OCI-LY3 (cell line): ENCODE results near the gene TOP2A.
A peak's percentile ranks its signal among the peaks of the same experiment; 100 is the strongest.

Experiments
- H2AFZ ChIP-seq: fragments of 200-600, 300-600 bp; shearing (Covaris generic); 2 replicates; pipeline ENCODE4 v1.6.0; 2014; ENCODE audit warnings: antibody characterized with exemption, low read depth, low read length
- H3K27ac ChIP-seq: fragments of 200-600, 300-600 bp; sonication (generic); 2 replicates; pipeline ENCODE4 v1.5.1; 2014; ENCODE audit warnings: mild to moderate bottlenecking, low read length, moderate library complexity, mixed read lengths
- H3K27me3 ChIP-seq: fragments of 200-600, 300-600 bp; sonication (generic); 2 replicates; pipeline ENCODE4 v1.6.1; 2014; ENCODE audit warnings: low read depth, low read length, mixed read lengths
- H3K36me3 ChIP-seq: fragments of 200-600, 300-600 bp; sonication (generic); replicated peaks from 2 replicates; pipeline ENCODE3; 2014; ENCODE audit warnings: low read depth, low read length, mixed read lengths
- H3K4me1 ChIP-seq: fragments of 300-600, 200-600 bp; sonication (generic); 2 replicates; pipeline ENCODE4 v1.6.1; 2014; ENCODE audit warnings: low read length, mixed read lengths
- H3K4me2 ChIP-seq: fragments of 200-600, 300-600 bp; sonication (generic); 2 replicates; pipeline ENCODE4 v1.6.1; 2014; ENCODE audit warnings: low read length, mixed read lengths
- H3K4me3 ChIP-seq: fragments of 300-600, 200-600 bp; sonication (generic); 2 replicates; pipeline ENCODE4 v1.5.1; 2014; ENCODE audit warnings: antibody characterized with exemption, mild to moderate bottlenecking, low read length, moderate library complexity
- H3K79me2 ChIP-seq: fragments of 300-600, 200-600 bp; shearing (Covaris generic); 2 replicates; pipeline ENCODE4 v1.6.1; 2014; ENCODE audit warnings: mild to moderate bottlenecking, low read length, mixed read lengths
- H3K9ac ChIP-seq: fragments of 300-600, 200-600 bp; shearing (Covaris generic); 2 replicates; pipeline ENCODE4 v1.6.0; 2014; ENCODE audit warnings: mild to moderate bottlenecking, low read length, moderate library complexity
- H3K9me3 ChIP-seq: fragments of 200-600, 300-600 bp; shearing (Covaris generic); 2 replicates; pipeline ENCODE4 v1.6.1; 2014; ENCODE audit warnings: low read length, mixed read lengths; ENCODE audit not compliant: insufficient read depth
- H4K20me1 ChIP-seq: fragments of 200-600, 300-600 bp; sonication (generic); 2 replicates; pipeline ENCODE4 v1.6.1; 2016; ENCODE audit warnings: low read length, mixed read lengths; ENCODE audit not compliant: insufficient read depth
- CTCF ChIP-seq: fragments of 200-600, 300-600 bp; sonication (generic); IDR thresholded peaks from 2 replicates; pipeline ENCODE4 v1.5.1; 2014; ENCODE audit warnings: antibody characterized with exemption, low read length, low read depth
- EZH2phosphoT487 ChIP-seq: fragments of 200-600 bp; shearing (Covaris generic); IDR thresholded peaks from 2 replicates; pipeline ENCODE4 v1.6.1; 2018; ENCODE audit warnings: antibody characterized with exemption, mixed run types, low read depth

Gene TOP2A

DNA sequence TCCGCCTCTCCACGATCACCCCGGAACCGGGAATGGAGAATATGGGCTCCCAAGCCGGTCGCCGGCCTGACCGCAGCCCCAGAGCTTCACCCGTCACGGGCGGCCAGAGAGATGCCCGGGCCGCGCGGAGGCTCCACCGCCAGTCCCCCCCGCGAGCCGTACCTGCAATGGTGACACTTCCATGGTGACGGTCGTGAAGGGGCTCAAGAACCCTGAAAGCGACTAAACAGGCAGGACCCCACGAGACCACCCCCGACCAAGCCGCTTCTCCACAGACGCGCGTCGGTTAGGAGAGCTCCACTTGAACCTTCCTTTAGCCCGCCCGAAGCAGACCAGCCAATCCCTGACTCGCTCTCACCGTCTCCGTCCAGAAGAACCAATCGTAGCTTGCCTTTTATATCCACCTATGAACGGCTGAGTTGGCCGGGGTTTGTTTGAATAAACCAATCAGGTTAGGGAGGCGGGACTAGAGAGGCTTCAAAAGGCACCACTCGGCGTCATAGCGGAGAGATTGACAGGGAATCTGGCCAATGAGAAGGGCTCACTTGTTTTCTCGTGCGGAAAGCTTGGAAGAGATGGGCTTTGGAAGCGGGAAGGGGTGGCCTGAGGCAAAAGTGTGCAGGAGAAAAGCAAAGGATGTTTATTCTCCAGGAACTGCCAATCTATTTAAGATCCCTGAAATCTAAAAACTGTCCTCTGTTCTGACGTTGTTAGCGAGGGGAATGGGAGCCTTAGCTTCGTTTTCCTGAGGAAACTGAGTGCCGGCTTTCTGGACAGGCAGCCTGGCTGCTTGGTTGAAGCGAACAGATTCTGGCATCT is at the start of gene TOP2A:
TSS of gene TOP2A (minus strand) at position 288 of the 819 bp plus-strand sequence. CDS start at position 183, 105 bp downstream.
- Histone ChIP-seq H3K4me2 (peak within 1 kb of the TSS; percentile 97), H4K20me1 (no peaks in the 10 kb centered on the region), H3K9me3 (no peaks in the 10 kb centered on the region), H3K4me3 (peak within 1 kb of the TSS; percentile 91), H3K79me2 (peaks cover 39% of the 10 kb centered on the region), H3K27ac (peak within 1 kb of the TSS; percentile 69), H3K4me1 (peaks cover 37% of the 10 kb centered on the region), H3K27me3 (no peaks in the 10 kb centered on the region), H3K9ac (peak within 1 kb of the TSS; percentile 89), H2AFZ (peak within 1 kb of the TSS; percentile 92), H3K36me3 (peaks cover 26% of the 10 kb centered on the region)
- no peak for TF ChIP-seq CTCF
- TF ChIP-seq EZH2phosphoT487 = no peak

- H3K4me2 ChIP-seq = no peak overlapping the region
- no peaks in the 10 kb centered on the region for H4K20me1 ChIP-seq
- no peak overlapping the region for H3K27ac ChIP-seq
- H3K79me2 ChIP-seq = no peaks in the 10 kb centered on the region
- no peak overlapping the region for H3K9ac ChIP-seq
- H3K9me3 ChIP-seq = no peaks in the 10 kb centered on the region
- no peak overlapping the region for H2AFZ ChIP-seq
- H3K36me3 ChIP-seq = no peaks in the 10 kb centered on the region
- H3K27me3 ChIP-seq = 0 out of 2 replicates have a peak, but pooled peaks cover 3% of the 10 kb centered on the region
- TF ChIP-seq EZH2phosphoT487 (no peak), CTCF (no peak)
- H3K4me1 ChIP-seq = no peaks in the 10 kb centered on the region
- no peak overlapping the region for H3K4me3 ChIP-seq
These were observed 49.7 kb upstream of the TOP2A start for GRCh38 chr17:40467281-40467867.

DNA sequence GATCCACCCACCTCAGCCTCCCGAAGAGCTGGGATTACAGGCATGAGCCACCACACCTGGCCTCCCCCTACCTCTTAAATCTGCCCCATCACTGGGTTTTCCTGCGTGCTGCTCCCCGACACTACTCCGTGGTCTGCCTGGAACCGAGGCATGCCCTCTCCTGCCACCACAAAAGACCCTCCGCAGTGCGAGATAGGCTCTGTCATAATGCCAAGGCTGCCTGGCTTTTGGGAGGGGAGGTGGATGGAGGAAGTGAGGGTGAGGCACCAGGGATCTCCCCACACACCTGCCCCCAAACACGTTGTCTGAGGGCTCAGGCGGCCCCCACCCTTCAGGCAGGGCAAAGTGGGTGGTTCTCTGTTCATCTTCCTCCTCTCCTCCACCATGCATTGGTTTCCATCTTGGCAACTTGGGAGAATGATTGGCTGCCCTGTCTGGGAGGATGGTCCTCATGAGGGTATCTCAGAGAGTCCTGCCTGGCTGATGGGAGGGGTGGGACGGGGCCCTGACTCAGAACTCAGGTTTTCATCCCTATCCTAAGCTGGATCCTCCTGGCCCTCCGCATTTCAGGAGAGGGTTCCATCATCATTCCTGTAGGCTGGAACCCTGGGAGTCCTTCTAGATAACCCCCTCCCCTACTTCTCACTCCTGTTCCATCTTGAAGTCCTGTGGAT is 48.7 kb upstream of the TOP2A start:
- Histone ChIP-seq H3K27me3 (0 out of 2 replicates have a peak, but pooled peaks cover 3% of the 10 kb centered on the region), H3K4me3 (no peak overlapping the region), H3K36me3 (no peaks in the 10 kb centered on the region), H3K79me2 (no peaks in the 10 kb centered on the region), H3K4me2 (no peak overlapping the region), H3K27ac (no peak overlapping the region), H4K20me1 (no peaks in the 10 kb centered on the region), H2AFZ (no peak overlapping the region), H3K9me3 (no peaks in the 10 kb centered on the region), H3K9ac (no peak overlapping the region), H3K4me1 (no peaks in the 10 kb centered on the region)
- TF ChIP-seq EZH2phosphoT487 (no peak), CTCF (no peak)

DNA sequence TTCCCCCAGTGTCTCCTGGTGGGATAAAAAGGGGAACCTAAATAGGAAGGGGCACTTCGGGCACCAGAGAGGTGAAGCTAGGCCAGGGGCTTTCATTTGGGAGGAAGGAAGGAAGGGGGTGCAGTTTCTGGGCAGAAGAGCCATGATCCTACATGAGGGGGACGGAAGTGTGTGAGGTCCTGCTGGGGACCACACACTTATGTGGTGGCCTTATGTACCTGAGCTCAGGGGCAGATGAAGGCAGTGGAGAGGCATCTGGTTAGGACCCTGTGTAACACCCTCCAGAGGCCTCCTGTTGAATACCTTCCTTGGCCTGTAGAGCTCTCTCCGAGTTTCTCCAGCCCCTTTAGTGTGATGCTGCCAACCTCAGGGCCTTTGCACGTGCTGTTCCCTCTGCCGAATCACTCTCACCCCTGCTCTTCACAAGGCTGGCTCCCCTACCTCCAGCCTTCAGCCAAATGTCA is 46.7 kb upstream of the TOP2A start:
- H3K4me2 ChIP-seq = no peak overlapping the region
- no peaks in the 10 kb centered on the region for H3K9me3 ChIP-seq
- H4K20me1 ChIP-seq = no peaks in the 10 kb centered on the region
- no peak overlapping the region for H3K4me3 ChIP-seq
- no peaks in the 10 kb centered on the region for H3K79me2 ChIP-seq
- no peak overlapping the region for H2AFZ ChIP-seq
- no peak overlapping the region for H3K27ac ChIP-seq
- H3K4me1 ChIP-seq = no peaks in the 10 kb centered on the region
- TF ChIP-seq EZH2phosphoT487 (no peak), CTCF (no peak)
- no peaks in the 10 kb centered on the region for H3K36me3 ChIP-seq
- H3K27me3 ChIP-seq = no peaks in the 10 kb centered on the region
- H3K9ac ChIP-seq = no peak overlapping the region
